ENCODE data around the gene FRYL.

- TF ChIP-seq CTCF (IDR thresholded peaks at IDR 0.05) (no peak), POLR2A (IDR thresholded peaks at IDR 0.05) (no peak)
These were observed 280.5 kb downstream of the FRYL start for GRCh38 chr4:48499551-48500066.
